T-helper 2 cell (primary cell): ENCODE data around the gene ZCCHC14.
"Not testable (repeated sequence)": the region's sequence is repeated elsewhere in the genome, so short reads cannot be mapped to it uniquely, and the experiment has no call there.

Source experiments
- DNase-seq, 5 experiments: peaks; one replicate each; pipeline versions ENCODE4 v3.0.0 to v3.0.0-alpha.2; 2012 to 2022

The ZCCHC14 gene

GRCh38 chr16:87376660-87377059 lies 116.2 kb downstream of the ZCCHC14 start:
- DNase-seq = no peak

- DNase-seq = no peak
Measured at GRCh38 chr16:87375426-87376135, 117.2 kb downstream of the ZCCHC14 start.

- no peak for DNase-seq
Measured at GRCh38 chr16:87374313-87374712, 118.5 kb downstream of the ZCCHC14 start.

GRCh38 chr16:87372305-87372704 lies 120.5 kb downstream of the ZCCHC14 start:
- DNase-seq = no peak

- no peak for DNase-seq
Measured at GRCh38 chr16:87371261-87371866, 121.5 kb downstream of the ZCCHC14 start.

GRCh38 chr16:87369796-87370719 lies 122.8 kb downstream of the ZCCHC14 start:
- DNase-seq = no peak

GRCh38 chr16:87369117-87369765 lies 123.6 kb downstream of the ZCCHC14 start:
- no peak for DNase-seq

- DNase-seq = no peak
Measured at GRCh38 chr16:87368029-87368770, 124.6 kb downstream of the ZCCHC14 start.

GRCh38 chr16:87367529-87367928 lies 125.3 kb downstream of the ZCCHC14 start:
- DNase-seq = no peak

- DNase-seq = no peak
Measured at GRCh38 chr16:87366930-87367329, 125.9 kb downstream of the ZCCHC14 start.

- no peak for DNase-seq
Measured at GRCh38 chr16:87366288-87366687, 126.5 kb downstream of the ZCCHC14 start.

GRCh38 chr16:87365021-87365713 lies 127.7 kb downstream of the ZCCHC14 start:
- no peak for DNase-seq

GRCh38 chr16:87363771-87364455 lies 128.9 kb downstream of the ZCCHC14 start:
- no peak for DNase-seq

- DNase-seq = not testable (repeated sequence)
Measured at GRCh38 chr16:87362828-87363559, 129.8 kb downstream of the ZCCHC14 start.

- no peak for DNase-seq
Measured at GRCh38 chr16:87361916-87362619, 130.8 kb downstream of the ZCCHC14 start.

GRCh38 chr16:87360862-87361610 lies 131.8 kb downstream of the ZCCHC14 start:
- no peak for DNase-seq

GRCh38 chr16:87359121-87359520 lies 133.7 kb downstream of the ZCCHC14 start:
- no peak for DNase-seq

- DNase-seq = no peak
Measured at GRCh38 chr16:87358696-87359095, 134.1 kb downstream of the ZCCHC14 start.

GRCh38 chr16:87358250-87358649 lies 134.6 kb downstream of the ZCCHC14 start:
- DNase-seq = no peak
